ENCODE data around the gene VPREB3. TPM values are rescaled to one million over a fixed set of nuclear protein-coding genes. Genes with fewer than 3 reads are reported as not detected.

The VPREB3 gene
- total RNA-seq, 2 donors from 2014 or later: not detected

GRCh38 chr22:23745791-23746190 lies 8.4 kb downstream of the VPREB3 start:
- Histone ChIP-seq H3K36me3 (peaks cover 16% of the 10 kb centered on the region), H3K4me3 (no peak overlapping the region), H3K27ac (no peak overlapping the region), H3K27me3 (replicated peaks; ENCODE audit: insufficient read depth) (no peaks in the 10 kb centered on the region), H3K4me1 (ENCODE audit: control insufficient read depth in 1 of 2, low read depth in 2 of 2) (peaks cover 0 to 34% of the 10 kb centered on the region in 2 donors), H3K9me3 (no peaks in the 10 kb centered on the region)
- DNase-seq (ENCODE audit: low spot score) (no peak), ATAC-seq (ENCODE audit: insufficient number of reproducible peaks, low FRiP score, low read depth) (no peak)
- TF ChIP-seq, protein P1, sequence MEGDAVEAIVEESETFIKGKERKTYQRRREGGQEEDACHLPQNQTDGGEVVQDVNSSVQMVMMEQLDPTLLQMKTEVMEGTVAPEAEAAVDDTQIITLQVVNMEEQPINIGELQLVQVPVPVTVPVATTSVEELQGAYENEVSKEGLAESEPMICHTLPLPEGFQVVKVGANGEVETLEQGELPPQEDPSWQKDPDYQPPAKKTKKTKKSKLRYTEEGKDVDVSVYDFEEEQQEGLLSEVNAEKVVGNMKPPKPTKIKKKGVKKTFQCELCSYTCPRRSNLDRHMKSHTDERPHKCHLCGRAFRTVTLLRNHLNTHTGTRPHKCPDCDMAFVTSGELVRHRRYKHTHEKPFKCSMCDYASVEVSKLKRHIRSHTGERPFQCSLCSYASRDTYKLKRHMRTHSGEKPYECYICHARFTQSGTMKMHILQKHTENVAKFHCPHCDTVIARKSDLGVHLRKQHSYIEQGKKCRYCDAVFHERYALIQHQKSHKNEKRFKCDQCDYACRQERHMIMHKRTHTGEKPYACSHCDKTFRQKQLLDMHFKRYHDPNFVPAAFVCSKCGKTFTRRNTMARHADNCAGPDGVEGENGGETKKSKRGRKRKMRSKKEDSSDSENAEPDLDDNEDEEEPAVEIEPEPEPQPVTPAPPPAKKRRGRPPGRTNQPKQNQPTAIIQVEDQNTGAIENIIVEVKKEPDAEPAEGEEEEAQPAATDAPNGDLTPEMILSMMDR (IDR thresholded peaks at IDR 0.05): no peak

DNA sequence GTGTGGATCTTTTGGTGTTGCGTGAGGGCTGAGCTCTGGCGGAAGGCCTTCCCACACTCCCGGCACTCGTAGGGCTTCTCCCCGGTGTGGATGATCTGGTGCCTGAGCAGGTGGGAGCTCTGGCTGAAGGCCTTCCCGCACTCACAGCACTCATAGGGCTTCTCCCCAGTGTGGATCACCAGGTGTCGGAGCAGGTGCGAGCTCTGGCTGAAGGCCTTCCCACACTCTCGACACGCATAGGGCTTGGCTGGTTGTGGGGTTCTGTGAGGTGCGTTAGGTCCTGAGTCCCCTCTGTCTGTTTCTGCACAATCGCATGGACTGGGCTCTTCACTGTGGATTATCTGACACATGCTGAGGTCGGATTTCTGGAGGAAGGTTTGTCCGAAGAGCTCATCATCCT lies 9.7 kb downstream of the VPREB3 start:
- H3K36me3 ChIP-seq: peaks cover 16% of the 10 kb centered on the region
- H3K27me3 ChIP-seq (replicated peaks; ENCODE audit: insufficient read depth): no peaks in the 10 kb centered on the region
- no peaks in the 10 kb centered on the region for H3K9me3 ChIP-seq
- TF ChIP-seq, protein P1 (IDR thresholded peaks at IDR 0.05): no peak
- H3K4me1 ChIP-seq (ENCODE audit: control insufficient read depth in 1 of 2, low read depth in 2 of 2): peaks cover 0 to 22% of the 10 kb centered on the region in 2 donors
- ATAC-seq (ENCODE audit: insufficient number of reproducible peaks, low FRiP score, low read depth) (no peak), DNase-seq (ENCODE audit: low spot score) (no peak)
- no peak overlapping the region for H3K4me3 ChIP-seq
- no peak overlapping the region for H3K27ac ChIP-seq

DNA sequence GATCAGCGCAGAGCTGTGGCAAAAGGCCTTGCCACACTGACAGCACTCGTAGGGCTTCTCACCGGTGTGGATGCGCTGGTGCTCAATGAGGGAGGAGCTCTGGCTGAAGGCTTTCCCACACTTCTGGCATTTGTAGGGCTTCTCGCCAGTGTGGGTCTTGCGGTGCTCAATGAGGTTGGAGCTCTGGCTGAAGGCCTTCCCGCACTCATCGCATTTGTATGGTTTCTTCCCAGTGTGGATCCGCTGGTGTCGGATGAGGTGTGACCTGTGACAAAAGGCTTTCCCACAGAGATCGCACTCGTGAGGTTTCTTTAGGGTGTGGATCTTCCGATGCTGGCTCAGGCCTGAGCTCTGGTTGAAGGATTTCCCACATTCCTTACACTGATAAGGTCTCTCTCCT lies 10.2 kb downstream of the VPREB3 start:
- no peak for DNase-seq (ENCODE audit: low spot score)

DNA sequence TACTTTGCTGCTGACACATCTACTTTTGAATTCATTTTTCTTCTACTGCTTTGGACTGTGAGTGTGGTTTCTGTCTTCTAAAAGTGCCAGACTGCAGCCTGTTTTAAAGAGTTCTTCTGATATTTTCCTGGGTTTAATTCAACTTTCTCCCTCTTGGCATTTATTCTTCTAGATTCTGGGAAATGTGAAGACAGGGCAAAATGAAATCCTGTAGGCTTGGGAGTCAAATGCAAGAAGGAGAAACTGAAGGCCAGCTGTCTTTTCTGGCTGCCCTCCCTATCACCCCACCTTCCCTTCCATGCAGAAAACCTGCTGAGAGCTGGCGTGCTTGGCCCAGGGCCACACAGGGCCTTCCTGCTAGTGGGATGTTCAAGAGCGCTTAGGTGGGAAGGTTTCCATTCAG lies 10.9 kb downstream of the VPREB3 start:
- Histone ChIP-seq H3K4me3 (no peak overlapping the region), H3K27me3 (replicated peaks; ENCODE audit: insufficient read depth) (no peaks in the 10 kb centered on the region), H3K36me3 (peaks cover 16% of the 10 kb centered on the region), H3K9me3 (no peaks in the 10 kb centered on the region), H3K27ac (peak overlapping the region; percentile 24 to 37), H3K4me1 (ENCODE audit: control insufficient read depth in 1 of 2, low read depth in 2 of 2) (peaks cover 0 to 21% of the 10 kb centered on the region in 2 donors)
- DNase-seq (ENCODE audit: low spot score): no peak
- ATAC-seq (ENCODE audit: insufficient number of reproducible peaks, low FRiP score, low read depth): no peak
- TF ChIP-seq, protein P1 (IDR thresholded peaks at IDR 0.05): no peak

More for the DNA sequence above, 10.2 kb downstream of the VPREB3 start:
- no peak for ATAC-seq (ENCODE audit: insufficient number of reproducible peaks, low FRiP score, low read depth)
- peaks cover 16% of the 10 kb centered on the region for H3K36me3 ChIP-seq
- H3K27me3 ChIP-seq (replicated peaks; ENCODE audit: insufficient read depth): no peaks in the 10 kb centered on the region
- no peak overlapping the region for H3K4me3 ChIP-seq
- peak overlapping the region in 1 of 2 donors; percentile 37 for H3K27ac ChIP-seq
- peaks cover 0 to 21% of the 10 kb centered on the region in 2 donors for H3K4me1 ChIP-seq (ENCODE audit: control insufficient read depth in 1 of 2, low read depth in 2 of 2)
- H3K9me3 ChIP-seq: no peaks in the 10 kb centered on the region
- TF ChIP-seq, protein P1 (IDR thresholded peaks at IDR 0.05): no peak

DNA sequence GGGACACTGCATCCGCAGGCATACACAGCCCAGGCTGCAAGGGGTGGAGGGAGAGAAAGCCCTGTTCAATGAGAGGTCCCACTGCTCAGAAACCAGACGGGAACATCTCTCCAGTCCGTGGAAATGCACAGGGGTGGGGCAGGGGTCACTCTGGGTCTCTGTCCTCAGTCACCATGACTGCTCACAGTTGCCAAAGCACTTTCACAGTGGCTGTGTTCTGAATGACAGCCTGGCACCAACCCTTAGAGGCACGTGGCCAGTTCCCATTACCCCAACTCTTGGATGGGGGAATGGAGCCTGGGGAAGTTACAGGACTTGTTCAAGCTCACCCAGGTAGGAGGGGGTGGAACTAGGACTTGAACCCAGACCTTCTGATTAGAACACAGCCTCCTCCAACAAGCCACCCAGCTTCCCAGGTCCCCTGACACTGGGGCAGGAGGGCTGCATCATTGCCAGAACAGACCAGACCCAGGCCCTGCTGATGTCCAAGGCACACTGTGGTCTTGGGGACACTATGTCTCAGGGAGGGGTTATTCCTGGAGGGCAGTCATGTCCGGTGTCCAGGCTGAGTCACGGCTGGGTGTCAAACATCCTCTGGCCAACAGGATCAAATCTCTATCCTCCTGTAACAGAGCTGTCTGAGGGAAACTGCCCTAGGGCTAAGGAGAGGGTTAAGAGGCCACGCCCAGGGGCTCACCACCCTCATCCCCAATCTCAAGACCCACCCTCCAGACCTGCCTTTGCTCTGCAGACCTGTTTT lies 11.5 kb downstream of the VPREB3 start:
- Histone ChIP-seq H3K27ac (peak overlapping the region; percentile 24 to 37), H3K36me3 (peaks cover 16% of the 10 kb centered on the region), H3K4me1 (ENCODE audit: control insufficient read depth in 1 of 2, low read depth in 2 of 2) (peaks cover 0 to 21% of the 10 kb centered on the region in 2 donors), H3K9me3 (no peaks in the 10 kb centered on the region), H3K27me3 (replicated peaks; ENCODE audit: insufficient read depth) (no peaks in the 10 kb centered on the region), H3K4me3 (no peak overlapping the region)
- ATAC-seq (ENCODE audit: insufficient number of reproducible peaks, low FRiP score, low read depth): no peak
- TF ChIP-seq, protein P1 (IDR thresholded peaks at IDR 0.05): no peak
- no peak for DNase-seq (ENCODE audit: low spot score)
